GM23338 (cell line): Measurements from ENCODE around the gene THADA. TPM values are rescaled to one million over a fixed set of nuclear protein-coding genes. Genes with fewer than 3 reads are reported as not detected.

Experiments used
- CREB1 ChIP-seq: fragments of 250-450 bp; sonication (Bioruptor Pico); IDR thresholded peaks from 2 replicates; pipeline ENCODE4 v1.5.0; 2020; ENCODE audit warnings: low read depth, mild to moderate bottlenecking, moderate library complexity
- EZH2 ChIP-seq: fragments of 200-600 bp; sonication (generic); IDR thresholded peaks from one replicate; pipeline ENCODE4 v1.8.0; 2017; ENCODE audit warnings: antibody characterized with exemption, mild to moderate bottlenecking, low read depth; ENCODE audit not compliant: unreplicated experiment
- JUNB ChIP-seq: IDR thresholded peaks from one replicate; pipeline ENCODE4 v1.6.1; 2016; ENCODE audit warnings: antibody characterized with exemption; ENCODE audit not compliant: unreplicated experiment
- NANOG ChIP-seq: IDR thresholded peaks from 2 replicates; pipeline ENCODE4 v1.6.1; 2016; ENCODE audit warnings: antibody characterized with exemption, borderline replicate concordance
- POLR2AphosphoS5 ChIP-seq: IDR thresholded peaks from 2 replicates; pipeline ENCODE4 v1.6.1; 2016; ENCODE audit warnings: antibody characterized with exemption, low read depth
- STAT1 ChIP-seq: IDR thresholded peaks from one replicate; pipeline ENCODE4 v1.6.1; 2016; ENCODE audit warnings: antibody characterized with exemption; ENCODE audit not compliant: unreplicated experiment
- ZNF114 ChIP-seq: fragments of 250-450 bp; sonication (Bioruptor Pico); IDR thresholded peaks from 2 replicates; pipeline ENCODE4 v1.5.0; 2020; ENCODE audit warnings: mild to moderate bottlenecking, moderate library complexity
- ZNF331 ChIP-seq: fragments of 250-450 bp; sonication (Bioruptor Pico); IDR thresholded peaks from 2 replicates; pipeline ENCODE4 v1.5.0; 2020; ENCODE audit warnings: low read depth, mild to moderate bottlenecking, moderate library complexity
- ZNF462 ChIP-seq: fragments of 250-450 bp; sonication (Bioruptor Pico); IDR thresholded peaks from 2 replicates; pipeline ENCODE4 v1.5.0; 2020; ENCODE audit warnings: mild to moderate bottlenecking, moderate library complexity
- polyA plus RNA-seq: library from polyadenylated mRNA; unstranded; fragments of >200 nt; fragmentation: Nextera tagmentation; extraction: Ambion mirVana; gene quantifications from 2 replicates; pipeline ENCODE4 v1.2.1, GENCODE V29; 2016
- total RNA-seq: library from RNA; depleted of rRNA; stranded (reverse); fragments of >200 nt; shearing (Covaris generic); gene quantifications from 2 replicates; pipeline ENCODE4 v1.2.3, GENCODE V29; 2014
- TF ChIP-seq, protein P1 (sequence below): IDR thresholded peaks from 2 replicates; pipeline ENCODE4 v1.6.1; 2016; ENCODE audit warnings: antibody characterized with exemption

The THADA gene
- total and polyA plus RNA-seq, 2 experiments from 2014 or later = 17.0 to 30.7 TPM

GRCh38 chr2:43441195-43441594, 154.6 kb downstream of the THADA start (continued):
- TF ChIP-seq ZNF462 (CRISPR knock-in tag) = no peak
- no peak for TF ChIP-seq ZNF331 (CRISPR knock-in tag)
- no peak for TF ChIP-seq JUNB
- TF ChIP-seq STAT1 = no peak
- no peak for TF ChIP-seq CREB1
- TF ChIP-seq NANOG = no peak
- TF ChIP-seq POLR2AphosphoS5 = no peak
- TF ChIP-seq, protein P1, sequence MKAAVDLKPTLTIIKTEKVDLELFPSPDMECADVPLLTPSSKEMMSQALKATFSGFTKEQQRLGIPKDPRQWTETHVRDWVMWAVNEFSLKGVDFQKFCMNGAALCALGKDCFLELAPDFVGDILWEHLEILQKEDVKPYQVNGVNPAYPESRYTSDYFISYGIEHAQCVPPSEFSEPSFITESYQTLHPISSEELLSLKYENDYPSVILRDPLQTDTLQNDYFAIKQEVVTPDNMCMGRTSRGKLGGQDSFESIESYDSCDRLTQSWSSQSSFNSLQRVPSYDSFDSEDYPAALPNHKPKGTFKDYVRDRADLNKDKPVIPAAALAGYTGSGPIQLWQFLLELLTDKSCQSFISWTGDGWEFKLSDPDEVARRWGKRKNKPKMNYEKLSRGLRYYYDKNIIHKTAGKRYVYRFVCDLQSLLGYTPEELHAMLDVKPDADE = no peak
- no peak for TF ChIP-seq ZNF114
- TF ChIP-seq EZH2 = no peak
